Measurements from ENCODE around the gene GON4L. TPM values are rescaled to one million over a fixed set of nuclear protein-coding genes. Genes with fewer than 3 reads are reported as not detected.
"Not testable (repeated sequence)": the region's sequence is repeated elsewhere in the genome, so short reads cannot be mapped to it uniquely, and the experiment has no call there.

GON4L gene
- total and polyA plus RNA-seq, 9 donors = 25.4 to 36.9 (median 28.0) TPM

GRCh38 chr1:155759966-155760630 is 96.9 kb downstream of the GON4L start:
- Histone ChIP-seq H3K27me3 (ENCODE audit: control insufficient read depth, insufficient read depth, low read length) (no peaks in the 10 kb centered on the region), H3K4me1 (ENCODE audit: control insufficient read depth, insufficient read depth, low read length) (no peaks in the 10 kb centered on the region), H3K27ac (ENCODE audit: low read length) (no peak overlapping the region), H3K4me3 (ENCODE audit: low read length) (no peak overlapping the region), H3K9me3 (replicated peaks; ENCODE audit: control insufficient read depth, low read depth, low read length) (no peaks in the 10 kb centered on the region), H3K36me3 (ENCODE audit: control insufficient read depth, insufficient read depth, low read length) (peaks cover 76% of the 10 kb centered on the region)
- no CpG with 5 or more reads among the region's 4 CpGs for WGBS (ENCODE audit: insufficient coverage)
- no peak for DNase-seq

GRCh38 chr1:155759017-155759416 is 98.0 kb downstream of the GON4L start:
- WGBS (ENCODE audit: insufficient coverage) = 94% methylated on average over 2 of the region's 3 CpGs
- H3K9me3 ChIP-seq (replicated peaks; ENCODE audit: control insufficient read depth, low read depth, low read length); H3K27me3 ChIP-seq (ENCODE audit: control insufficient read depth, insufficient read depth, low read length); H3K4me1 ChIP-seq (ENCODE audit: control insufficient read depth, insufficient read depth, low read length); H3K4me3 ChIP-seq (ENCODE audit: low read length); H3K27ac ChIP-seq (ENCODE audit: low read length); DNase-seq: not testable (repeated sequence)
- H3K36me3 ChIP-seq (ENCODE audit: control insufficient read depth, insufficient read depth, low read length) = peaks cover 75% of the 10 kb centered on the region

DNA sequence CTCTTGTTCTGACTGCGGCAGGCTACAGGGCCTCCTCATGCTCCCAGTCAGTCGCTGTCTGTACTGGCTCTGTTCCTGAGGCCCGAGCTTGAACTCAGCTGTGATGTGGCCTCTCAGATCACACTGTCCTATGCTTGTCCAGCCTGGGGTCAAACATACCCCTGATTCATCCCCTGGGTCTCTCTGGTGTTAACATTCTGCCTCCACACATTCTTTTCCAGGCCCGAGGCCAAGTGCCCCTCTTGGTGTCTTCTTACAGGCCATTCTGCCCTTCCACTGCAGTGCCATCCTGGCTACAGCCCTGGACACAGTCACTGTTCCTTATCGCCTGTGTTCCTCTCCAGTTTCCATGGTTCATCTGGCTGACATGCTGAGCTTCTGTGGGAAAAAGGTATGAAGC is 108.9 kb downstream of the GON4L start:
- not testable (repeated sequence) for H3K4me3 ChIP-seq (ENCODE audit: low read length); H3K27ac ChIP-seq (ENCODE audit: low read length); DNase-seq; H3K27me3 ChIP-seq (ENCODE audit: control insufficient read depth, insufficient read depth, low read length); H3K9me3 ChIP-seq (replicated peaks; ENCODE audit: control insufficient read depth, low read depth, low read length); H3K4me1 ChIP-seq (ENCODE audit: control insufficient read depth, insufficient read depth, low read length)
- WGBS (ENCODE audit: insufficient coverage) = 90% methylated on average over 3 of the region's 5 CpGs
- H3K36me3 ChIP-seq (ENCODE audit: control insufficient read depth, insufficient read depth, low read length) = peaks cover 27% of the 10 kb centered on the region

DNA sequence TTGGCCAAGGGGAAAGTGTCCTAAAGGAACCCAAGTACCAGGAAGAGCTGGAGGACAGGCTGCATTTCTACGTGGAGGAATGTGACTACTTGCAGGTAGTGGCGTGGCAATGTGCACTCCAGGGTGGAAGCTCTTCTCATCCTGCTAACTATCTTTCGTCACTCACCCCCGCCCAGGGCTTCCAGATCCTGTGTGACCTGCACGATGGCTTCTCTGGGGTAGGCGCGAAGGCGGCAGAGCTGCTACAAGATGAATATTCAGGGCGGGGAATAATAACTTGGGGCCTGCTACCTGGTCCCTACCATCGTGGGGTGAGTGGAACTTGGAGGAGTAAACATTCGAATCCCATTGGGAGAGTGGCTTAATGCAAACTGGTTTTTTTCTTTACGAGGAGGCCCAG is 109.4 kb downstream of the GON4L start:
- not testable (repeated sequence) for H3K4me3 ChIP-seq (ENCODE audit: low read length); H3K4me1 ChIP-seq (ENCODE audit: control insufficient read depth, insufficient read depth, low read length); DNase-seq; H3K27ac ChIP-seq (ENCODE audit: low read length); H3K9me3 ChIP-seq (replicated peaks; ENCODE audit: control insufficient read depth, low read depth, low read length); H3K27me3 ChIP-seq (ENCODE audit: control insufficient read depth, insufficient read depth, low read length)
- WGBS (ENCODE audit: insufficient coverage) = 82% methylated on average over 5 of the region's 12 CpGs
- H3K36me3 ChIP-seq (ENCODE audit: control insufficient read depth, insufficient read depth, low read length) = peaks cover 22% of the 10 kb centered on the region

DNA sequence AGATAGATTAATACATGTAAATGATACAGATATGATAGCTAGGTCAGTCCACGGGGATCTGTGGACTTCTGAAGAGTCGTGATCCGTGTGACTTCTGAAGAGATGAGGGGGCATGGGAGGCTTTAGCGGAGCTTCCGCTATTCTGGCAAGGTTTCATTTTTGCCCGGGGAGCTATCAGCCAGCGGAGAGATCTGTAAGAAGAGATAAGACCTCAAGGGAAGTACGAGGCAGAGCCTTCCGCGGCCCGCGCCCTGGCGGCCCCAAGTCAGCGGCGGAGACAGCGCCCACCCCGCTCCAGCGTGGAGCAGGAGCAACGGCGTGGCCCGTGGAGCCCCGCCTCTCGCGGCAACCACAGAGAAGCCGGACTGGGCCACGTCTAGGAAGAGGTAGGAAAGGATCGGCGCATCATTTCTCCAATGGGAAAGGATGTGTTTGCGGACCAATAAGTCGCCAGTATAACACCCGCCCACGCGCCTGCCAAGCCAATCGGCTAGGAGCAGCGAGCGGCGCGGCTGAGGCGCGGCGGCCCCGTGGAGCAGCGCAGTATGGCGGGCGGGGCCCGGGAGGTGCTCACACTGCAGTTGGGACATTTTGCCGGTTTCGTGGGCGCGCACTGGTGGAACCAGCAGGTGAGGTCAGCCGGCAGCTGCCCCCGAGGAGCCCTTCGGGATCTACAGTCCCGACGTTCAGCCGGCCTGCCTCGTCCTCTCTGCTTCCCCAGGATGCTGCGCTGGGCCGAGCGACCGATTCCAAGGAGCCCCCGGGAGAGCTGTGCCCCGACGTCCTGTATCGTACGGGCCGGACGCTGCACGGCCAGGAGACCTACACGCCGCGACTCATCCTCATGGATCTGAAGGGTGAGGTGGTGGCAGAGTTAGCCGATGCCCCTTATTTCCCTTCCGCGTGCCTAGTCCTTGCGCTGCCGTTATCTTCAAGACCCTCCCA is 111.5 kb downstream of the GON4L start:
- H3K9me3 ChIP-seq (replicated peaks; ENCODE audit: control insufficient read depth, low read depth, low read length); H3K27me3 ChIP-seq (ENCODE audit: control insufficient read depth, insufficient read depth, low read length); H3K4me1 ChIP-seq (ENCODE audit: control insufficient read depth, insufficient read depth, low read length): not testable (repeated sequence)
- Histone ChIP-seq H3K27ac (ENCODE audit: low read length) (peak overlapping the region; percentile 93), H3K36me3 (ENCODE audit: control insufficient read depth, insufficient read depth, low read length) (peaks cover 10% of the 10 kb centered on the region), H3K4me3 (ENCODE audit: low read length) (peak overlapping the region; percentile 85)
- 0% methylated on average over 24 of the region's 77 CpGs for WGBS (ENCODE audit: insufficient coverage)
- DNase-seq = peak; percentile 99

DNA sequence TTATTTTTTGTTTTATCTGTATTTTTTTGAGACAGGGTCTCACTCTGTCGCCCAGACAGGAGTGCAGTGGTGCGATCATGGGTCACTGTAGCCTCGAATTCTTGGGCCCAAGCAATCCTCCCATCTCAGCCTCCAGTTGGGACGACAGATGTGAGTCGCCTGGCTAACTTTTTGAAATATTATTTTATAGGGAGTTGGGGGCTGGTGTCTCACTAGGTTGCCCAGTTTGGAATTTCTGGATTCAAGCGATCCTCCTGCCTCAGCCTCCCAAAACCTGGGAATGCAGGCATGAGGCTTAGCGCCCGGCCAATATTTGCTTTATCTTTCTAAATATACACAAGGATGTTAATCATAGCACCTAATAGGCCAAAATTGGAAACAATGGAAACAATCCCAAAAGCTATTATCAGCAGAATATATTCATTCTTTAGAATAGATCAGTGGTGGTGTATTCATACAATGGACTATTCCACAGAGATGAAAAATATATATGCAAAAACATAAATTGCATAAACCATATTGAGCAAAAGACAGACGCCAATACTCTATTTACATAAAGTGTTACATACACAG is 112.2 kb downstream of the GON4L start:
- H3K4me3 ChIP-seq (ENCODE audit: low read length) = peak overlapping the region; percentile 85
- DNase-seq = peak; percentile 8
- peaks cover 10% of the 10 kb centered on the region for H3K36me3 ChIP-seq (ENCODE audit: control insufficient read depth, insufficient read depth, low read length)
- peaks cover 2% of the 10 kb centered on the region for H3K4me1 ChIP-seq (ENCODE audit: control insufficient read depth, insufficient read depth, low read length)
- H3K9me3 ChIP-seq (replicated peaks; ENCODE audit: control insufficient read depth, low read depth, low read length) = no peaks in the 10 kb centered on the region
- 90% methylated on average over 2 of the region's 9 CpGs for WGBS (ENCODE audit: insufficient coverage)
- peak overlapping the region; percentile 93 for H3K27ac ChIP-seq (ENCODE audit: low read length)
- no peaks in the 10 kb centered on the region for H3K27me3 ChIP-seq (ENCODE audit: control insufficient read depth, insufficient read depth, low read length)

- Histone ChIP-seq H3K4me3 (ENCODE audit: low read length) (no peak overlapping the region), H3K4me1 (ENCODE audit: control insufficient read depth, insufficient read depth, low read length) (peaks cover 2% of the 10 kb centered on the region), H3K27ac (ENCODE audit: low read length) (no peak overlapping the region), H3K27me3 (ENCODE audit: control insufficient read depth, insufficient read depth, low read length) (no peaks in the 10 kb centered on the region), H3K9me3 (replicated peaks; ENCODE audit: control insufficient read depth, low read depth, low read length) (no peaks in the 10 kb centered on the region), H3K36me3 (ENCODE audit: control insufficient read depth, insufficient read depth, low read length) (peaks cover 22% of the 10 kb centered on the region)
- no peak for DNase-seq
- WGBS (ENCODE audit: insufficient coverage) = 92% methylated on average over 9 of the region's 10 CpGs
These were observed 115.1 kb downstream of the GON4L start for GRCh38 chr1:155741908-155742307.

- Histone ChIP-seq H3K27me3 (ENCODE audit: control insufficient read depth, insufficient read depth, low read length) (no peaks in the 10 kb centered on the region), H3K9me3 (replicated peaks; ENCODE audit: control insufficient read depth, low read depth, low read length) (no peaks in the 10 kb centered on the region), H3K27ac (ENCODE audit: low read length) (no peak overlapping the region), H3K4me1 (ENCODE audit: control insufficient read depth, insufficient read depth, low read length) (peaks cover 2% of the 10 kb centered on the region), H3K4me3 (ENCODE audit: low read length) (no peak overlapping the region), H3K36me3 (ENCODE audit: control insufficient read depth, insufficient read depth, low read length) (peaks cover 24% of the 10 kb centered on the region)
- WGBS (ENCODE audit: insufficient coverage) = 95% methylated on average over 4 of the region's 8 CpGs
- DNase-seq = no peak
These were observed 116.0 kb downstream of the GON4L start for GRCh38 chr1:155740995-155741394.

DNA sequence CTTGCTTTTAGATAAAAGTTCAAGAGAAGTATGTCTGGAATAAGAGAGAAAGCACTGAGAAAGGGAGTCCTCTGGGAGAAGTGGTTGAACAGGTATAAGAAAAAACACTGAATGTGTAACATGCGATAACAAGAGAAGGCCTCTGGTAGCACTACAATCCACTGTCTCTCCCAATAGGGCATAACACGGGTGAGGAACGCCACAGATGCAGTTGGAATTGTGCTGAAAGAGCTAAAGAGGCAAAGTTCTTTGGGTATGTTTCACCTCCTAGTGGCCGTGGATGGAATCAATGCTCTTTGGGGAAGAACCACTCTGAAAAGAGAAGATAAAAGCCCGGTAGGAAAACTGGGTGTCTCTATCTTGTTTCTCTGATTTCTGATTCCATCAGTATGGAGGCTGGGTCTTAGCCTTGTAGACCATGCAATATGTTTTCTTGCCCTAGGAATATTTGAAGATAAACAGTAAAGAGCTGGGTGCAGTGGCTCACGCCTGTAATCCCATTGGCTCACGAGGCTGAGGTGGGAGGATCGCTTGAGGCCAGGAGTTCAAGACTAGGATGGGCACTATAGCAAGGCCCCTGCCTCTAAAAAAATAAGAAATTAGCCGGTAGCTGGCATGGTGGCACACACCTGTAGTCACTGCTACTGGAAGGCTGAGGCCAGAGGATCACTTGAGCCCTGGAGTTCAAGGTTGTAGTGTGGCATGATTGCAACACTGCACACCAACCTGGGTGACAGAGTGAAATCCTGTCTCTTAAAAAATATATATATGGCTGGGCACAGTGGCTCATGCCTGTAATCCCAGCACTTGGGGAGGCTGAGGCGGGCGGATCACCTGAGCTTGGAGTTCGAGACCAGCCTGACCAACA is 127.7 kb downstream of the GON4L start:
- H3K4me1 ChIP-seq (ENCODE audit: control insufficient read depth, insufficient read depth, low read length) = no peaks in the 10 kb centered on the region
- H3K36me3 ChIP-seq (ENCODE audit: control insufficient read depth, insufficient read depth, low read length) = peaks cover 35% of the 10 kb centered on the region
- H3K9me3 ChIP-seq (replicated peaks; ENCODE audit: control insufficient read depth, low read depth, low read length) = no peaks in the 10 kb centered on the region
- no peak overlapping the region for H3K27ac ChIP-seq (ENCODE audit: low read length)
- DNase-seq = peak; percentile 60
- H3K4me3 ChIP-seq (ENCODE audit: low read length) = no peak overlapping the region
- WGBS (ENCODE audit: insufficient coverage) = 82% methylated on average over 6 of the region's 12 CpGs
- H3K27me3 ChIP-seq (ENCODE audit: control insufficient read depth, insufficient read depth, low read length) = no peaks in the 10 kb centered on the region
